C4-2B (cell line): Measurements from ENCODE around the gene RALB.

Experiments
- ZFX ChIP-seq: fragments of 450-650 bp; IDR thresholded peaks from 2 replicates; pipeline ENCODE4 v1.6.1; 2017
- TF ChIP-seq, protein P1 (sequence below): fragments of 450-650 bp; conservative IDR thresholded peaks from 2 replicates; pipeline ENCODE4 v1.5.1; 2017; ENCODE audit warnings: mild to moderate bottlenecking

DNA sequence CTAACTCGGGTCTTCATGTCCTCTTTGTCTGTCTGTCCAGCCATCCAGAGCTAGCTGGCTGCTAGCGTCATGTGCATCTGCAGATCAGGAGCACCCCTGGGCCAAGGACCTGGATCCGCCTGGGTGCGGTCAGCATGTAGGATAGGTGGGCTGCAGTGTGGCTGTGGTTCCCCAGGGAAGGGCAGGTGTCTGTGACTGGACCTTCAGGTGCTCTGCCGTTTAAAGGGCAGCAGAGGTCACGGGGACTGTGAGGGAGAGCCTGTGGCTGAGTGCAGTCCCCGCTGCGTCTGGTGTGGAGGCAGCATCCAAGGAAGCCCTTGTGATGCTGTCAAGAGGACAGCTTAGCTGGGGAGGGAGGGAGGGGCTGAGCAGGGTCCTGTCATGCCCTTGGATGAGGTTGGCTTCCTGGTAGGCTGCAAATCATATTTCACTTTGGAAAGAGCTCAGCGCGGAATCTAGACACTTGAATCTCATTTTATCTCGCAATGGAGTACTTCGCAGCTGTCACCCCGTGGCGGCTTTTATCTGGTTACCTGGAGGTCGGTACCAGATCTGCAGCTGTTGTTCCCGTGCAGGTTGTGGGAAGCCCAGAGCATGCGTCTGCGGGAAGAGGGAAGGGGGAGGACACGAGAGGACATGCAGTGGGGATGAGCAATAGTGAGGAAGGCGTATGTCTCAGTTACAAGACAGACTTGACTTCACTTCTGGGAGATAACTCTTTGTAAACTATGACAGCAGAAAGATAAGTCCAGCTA is 5.9 kb upstream of the RALB start:
- TF ChIP-seq, protein P1, sequence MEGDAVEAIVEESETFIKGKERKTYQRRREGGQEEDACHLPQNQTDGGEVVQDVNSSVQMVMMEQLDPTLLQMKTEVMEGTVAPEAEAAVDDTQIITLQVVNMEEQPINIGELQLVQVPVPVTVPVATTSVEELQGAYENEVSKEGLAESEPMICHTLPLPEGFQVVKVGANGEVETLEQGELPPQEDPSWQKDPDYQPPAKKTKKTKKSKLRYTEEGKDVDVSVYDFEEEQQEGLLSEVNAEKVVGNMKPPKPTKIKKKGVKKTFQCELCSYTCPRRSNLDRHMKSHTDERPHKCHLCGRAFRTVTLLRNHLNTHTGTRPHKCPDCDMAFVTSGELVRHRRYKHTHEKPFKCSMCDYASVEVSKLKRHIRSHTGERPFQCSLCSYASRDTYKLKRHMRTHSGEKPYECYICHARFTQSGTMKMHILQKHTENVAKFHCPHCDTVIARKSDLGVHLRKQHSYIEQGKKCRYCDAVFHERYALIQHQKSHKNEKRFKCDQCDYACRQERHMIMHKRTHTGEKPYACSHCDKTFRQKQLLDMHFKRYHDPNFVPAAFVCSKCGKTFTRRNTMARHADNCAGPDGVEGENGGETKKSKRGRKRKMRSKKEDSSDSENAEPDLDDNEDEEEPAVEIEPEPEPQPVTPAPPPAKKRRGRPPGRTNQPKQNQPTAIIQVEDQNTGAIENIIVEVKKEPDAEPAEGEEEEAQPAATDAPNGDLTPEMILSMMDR: no peak
- no peak for TF ChIP-seq ZFX
